Stimulated activated naive CD8-positive, alpha-beta T cell treated with anti-CD3 and anti-CD28 coated beads, Interleukin-15, Interleukin-2, amounts not matched to agents 100 ng/mL and 50 ng/mL, for 24 hours (primary cell): ENCODE results near the gene ZC3H13.

Source experiments
- H3K27ac Mint-ChIP-seq: one replicate; pipeline ENCODE4 v1.8.0; 2021; ENCODE audit warnings: mild to moderate bottlenecking, mixed read lengths
- H3K27me3 Mint-ChIP-seq: one replicate; pipeline ENCODE4 v1.8.0; 2021; ENCODE audit warnings: mixed read lengths
- H3K36me3 Mint-ChIP-seq: one replicate; pipeline ENCODE4 v1.8.0; 2021; ENCODE audit warnings: low read depth, mixed read lengths
- H3K4me1 Mint-ChIP-seq: one replicate; pipeline ENCODE4 v1.8.0; 2021; ENCODE audit warnings: low read depth, mixed read lengths
- H3K4me3 Mint-ChIP-seq: one replicate; pipeline ENCODE4 v1.8.0; 2021; ENCODE audit warnings: mild to moderate bottlenecking, mixed read lengths
- H3K9me3 Mint-ChIP-seq: one replicate; pipeline ENCODE4 v1.8.0; 2021; ENCODE audit warnings: mixed read lengths

ZC3H13 gene

DNA sequence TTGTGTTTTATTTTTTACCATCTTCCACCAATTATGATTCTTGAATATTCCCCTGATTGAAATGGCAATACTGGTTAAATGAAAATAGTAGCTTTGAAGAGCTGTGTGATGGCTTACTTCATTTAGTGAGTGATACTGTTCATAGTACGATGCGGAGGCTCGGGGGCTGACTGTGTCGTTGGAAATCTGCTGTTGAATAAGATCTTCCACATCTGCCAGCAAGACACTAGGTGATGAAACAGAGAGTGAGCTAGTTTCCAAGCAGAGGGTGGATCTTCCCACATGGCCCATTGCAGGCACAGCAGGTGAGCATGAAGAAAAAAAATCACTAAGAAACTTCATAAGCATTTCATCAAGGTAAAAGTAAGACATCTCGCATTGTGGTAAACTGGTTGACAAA lies 29.8 kb upstream of the ZC3H13 start:
- Mint-ChIP-seq H3K27me3 (no peaks in the 10 kb centered on the region), H3K4me3 (no peak overlapping the region), H3K4me1 (peaks cover 12% of the 10 kb centered on the region), H3K9me3 (no peaks in the 10 kb centered on the region), H3K27ac (no peak overlapping the region), H3K36me3 (no peaks in the 10 kb centered on the region)

GRCh38 chr13:46079770-46080169 lies 27.2 kb upstream of the ZC3H13 start:
- peaks cover 5% of the 10 kb centered on the region for H3K9me3 Mint-ChIP-seq
- H3K4me3 Mint-ChIP-seq, result no peak overlapping the region
- no peaks in the 10 kb centered on the region for H3K36me3 Mint-ChIP-seq
- H3K27ac Mint-ChIP-seq, result no peak overlapping the region
- peaks cover 4% of the 10 kb centered on the region for H3K27me3 Mint-ChIP-seq
- H3K4me1 Mint-ChIP-seq, result peaks cover 12% of the 10 kb centered on the region

DNA sequence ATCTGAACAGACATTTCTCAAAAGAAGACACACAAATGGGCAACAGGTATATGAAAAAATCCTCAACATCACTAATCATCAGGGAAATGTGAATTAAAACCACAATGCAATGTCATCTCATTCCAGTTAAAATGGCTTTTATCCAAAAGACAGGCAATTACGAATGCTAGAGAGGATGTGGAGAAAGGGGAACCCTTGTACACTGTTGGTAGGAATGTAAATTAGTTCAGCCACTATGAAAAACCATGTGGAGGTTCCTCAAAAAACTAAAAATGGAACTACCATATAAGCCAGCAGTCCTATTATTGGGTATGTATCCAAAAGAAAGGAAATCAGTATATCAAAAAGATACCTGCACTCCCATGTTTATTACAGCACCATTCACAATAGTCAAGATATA lies 24.7 kb upstream of the ZC3H13 start:
- Mint-ChIP-seq H3K4me3 (no peak overlapping the region), H3K27me3 (peaks cover 4% of the 10 kb centered on the region), H3K4me1 (peaks cover 12% of the 10 kb centered on the region), H3K36me3 (no peaks in the 10 kb centered on the region), H3K27ac (no peak overlapping the region), H3K9me3 (peaks cover 5% of the 10 kb centered on the region)

DNA sequence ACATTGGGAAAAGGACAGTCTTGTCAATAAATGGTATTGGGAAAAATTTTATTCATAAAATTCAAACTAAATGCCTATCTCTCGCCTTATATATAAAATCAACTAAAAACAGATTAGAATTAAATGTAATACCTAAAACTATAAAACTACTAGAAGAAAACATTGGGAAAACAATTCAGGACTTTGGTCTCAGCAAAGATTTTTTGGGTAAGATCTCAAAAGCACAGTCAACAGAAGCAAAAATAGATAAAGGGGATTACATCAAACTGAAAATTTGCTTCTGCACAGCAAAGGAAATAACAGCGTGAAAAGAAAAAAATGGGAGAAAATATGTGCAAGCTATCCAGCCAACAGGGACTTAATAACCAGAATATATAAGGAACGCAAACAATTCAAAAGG lies 24.3 kb upstream of the ZC3H13 start:
- no peaks in the 10 kb centered on the region for H3K36me3 Mint-ChIP-seq
- H3K27me3 Mint-ChIP-seq, result peaks cover 4% of the 10 kb centered on the region
- no peak overlapping the region for H3K27ac Mint-ChIP-seq
- H3K4me1 Mint-ChIP-seq, result peaks cover 12% of the 10 kb centered on the region
- no peak overlapping the region for H3K4me3 Mint-ChIP-seq
- peaks cover 5% of the 10 kb centered on the region for H3K9me3 Mint-ChIP-seq

GRCh38 chr13:46075811-46076210 lies 23.3 kb upstream of the ZC3H13 start:
- Mint-ChIP-seq H3K36me3 (no peaks in the 10 kb centered on the region), H3K4me1 (peaks cover 12% of the 10 kb centered on the region), H3K27me3 (peaks cover 4% of the 10 kb centered on the region), H3K9me3 (peaks cover 5% of the 10 kb centered on the region), H3K4me3 (no peak overlapping the region), H3K27ac (no peak overlapping the region)

DNA sequence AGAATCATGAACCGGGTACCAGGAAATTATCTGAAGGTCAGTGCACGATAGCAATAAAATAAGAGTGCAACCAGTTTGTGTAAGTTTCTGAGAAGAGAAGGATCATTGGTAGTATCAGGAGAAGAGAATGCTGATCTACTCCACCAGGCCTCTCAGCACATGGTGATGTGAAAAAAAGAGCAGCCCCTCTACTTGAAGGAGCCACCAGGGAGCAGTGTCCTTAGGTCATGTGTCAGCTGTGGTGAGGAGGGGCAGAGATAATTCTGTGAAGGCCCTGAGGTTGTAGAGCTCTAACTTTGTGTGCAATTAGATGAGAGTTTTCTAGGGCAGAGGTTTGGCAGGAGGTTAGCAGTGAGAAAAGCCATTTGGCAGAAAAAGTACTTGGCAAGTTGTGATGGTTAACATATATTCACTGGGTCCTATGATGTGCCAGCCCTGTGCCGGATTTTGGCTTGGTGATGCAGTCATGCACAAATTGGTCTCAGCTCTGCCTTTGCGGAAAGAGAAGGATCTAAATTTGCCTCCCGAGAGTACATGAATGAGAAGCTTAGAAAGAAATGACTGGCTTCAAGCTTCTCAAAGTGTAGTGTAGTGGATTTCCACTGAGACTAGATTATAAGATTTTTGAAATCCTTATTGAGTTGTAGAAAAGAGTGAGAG lies 19.2 kb upstream of the ZC3H13 start:
- H3K36me3 Mint-ChIP-seq, result no peaks in the 10 kb centered on the region
- H3K27me3 Mint-ChIP-seq, result peaks cover under 1% of the 10 kb centered on the region
- peaks cover under 1% of the 10 kb centered on the region for H3K9me3 Mint-ChIP-seq
- H3K27ac Mint-ChIP-seq, result no peak overlapping the region
- H3K4me3 Mint-ChIP-seq, result no peak overlapping the region
- no peaks in the 10 kb centered on the region for H3K4me1 Mint-ChIP-seq

DNA sequence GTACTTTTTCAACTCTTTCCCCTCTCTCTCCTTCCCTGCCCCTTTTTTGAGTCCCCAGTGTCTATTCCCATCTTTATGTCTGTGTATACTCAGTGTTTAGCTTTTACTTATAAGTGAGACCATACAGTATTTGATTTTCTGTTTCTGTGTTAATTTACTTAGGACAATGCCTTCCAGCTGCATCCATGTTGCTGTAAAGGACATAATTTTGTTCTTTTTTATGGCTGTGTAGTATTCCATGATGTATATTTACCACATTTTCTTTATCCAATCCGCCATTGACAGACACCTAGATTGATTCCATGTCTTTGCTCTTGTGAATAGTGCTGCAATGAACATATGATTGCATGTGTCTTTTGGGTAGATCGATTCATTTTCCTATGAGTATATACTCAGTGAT lies 10.7 kb upstream of the ZC3H13 start:
- Mint-ChIP-seq H3K9me3 (no peaks in the 10 kb centered on the region), H3K4me1 (no peaks in the 10 kb centered on the region), H3K36me3 (no peaks in the 10 kb centered on the region), H3K27ac (no peak overlapping the region), H3K27me3 (peaks cover 6% of the 10 kb centered on the region), H3K4me3 (no peak overlapping the region)

DNA sequence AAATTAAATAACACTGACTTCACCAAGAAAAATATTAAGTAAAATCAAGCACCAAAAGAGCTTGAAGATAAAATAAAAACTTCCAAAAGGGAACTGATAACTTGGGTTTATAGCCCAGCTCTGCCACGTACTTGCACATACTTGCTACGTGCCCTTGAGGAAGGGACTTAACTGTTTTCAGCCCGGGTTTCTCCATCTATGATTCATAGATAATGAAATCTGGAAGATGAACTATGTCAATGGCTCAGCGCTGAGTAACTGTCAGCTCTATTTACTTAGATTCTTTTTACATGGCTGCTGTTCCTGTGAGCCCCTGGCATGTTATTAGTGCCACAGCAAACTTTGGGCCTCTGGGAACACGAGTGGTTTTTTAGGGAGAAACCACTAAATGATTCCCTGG lies 9.6 kb upstream of the ZC3H13 start:
- Mint-ChIP-seq H3K4me3 (no peak overlapping the region), H3K4me1 (no peaks in the 10 kb centered on the region), H3K27me3 (peaks cover 6% of the 10 kb centered on the region), H3K27ac (no peak overlapping the region), H3K9me3 (no peaks in the 10 kb centered on the region), H3K36me3 (no peaks in the 10 kb centered on the region)

GRCh38 chr13:46059405-46059804 lies 6.9 kb upstream of the ZC3H13 start:
- H3K4me3 Mint-ChIP-seq, result no peak overlapping the region
- no peaks in the 10 kb centered on the region for H3K4me1 Mint-ChIP-seq
- no peak overlapping the region for H3K27ac Mint-ChIP-seq
- H3K27me3 Mint-ChIP-seq, result peaks cover 8% of the 10 kb centered on the region
- H3K9me3 Mint-ChIP-seq, result no peaks in the 10 kb centered on the region
- no peaks in the 10 kb centered on the region for H3K36me3 Mint-ChIP-seq

DNA sequence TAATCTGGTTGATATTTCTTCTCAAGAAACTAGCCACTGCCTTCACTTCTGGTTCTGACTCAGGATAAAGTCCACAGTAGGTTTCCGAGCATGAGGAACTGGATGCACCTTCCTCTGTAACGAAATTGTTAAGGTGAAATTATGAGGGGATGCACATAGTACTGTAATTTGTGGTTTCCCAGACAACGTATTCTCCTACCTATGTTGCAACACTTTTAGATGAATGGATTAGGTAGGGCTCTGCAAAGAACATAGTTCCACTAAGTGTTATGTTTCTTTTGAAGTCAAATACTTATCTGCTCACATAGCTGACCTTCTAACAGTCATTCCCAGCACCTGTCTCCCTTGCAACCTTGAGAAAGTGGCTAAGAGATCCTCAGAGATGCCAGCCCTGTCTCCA lies 5.7 kb upstream of the ZC3H13 start:
- no peak overlapping the region for H3K4me3 Mint-ChIP-seq
- H3K4me1 Mint-ChIP-seq, result peaks cover 5% of the 10 kb centered on the region
- H3K27me3 Mint-ChIP-seq, result peaks cover 12% of the 10 kb centered on the region
- H3K9me3 Mint-ChIP-seq, result no peaks in the 10 kb centered on the region
- no peak overlapping the region for H3K27ac Mint-ChIP-seq
- H3K36me3 Mint-ChIP-seq, result no peaks in the 10 kb centered on the region

GRCh38 chr13:46057256-46058015 lies 4.9 kb upstream of the ZC3H13 start:
- H3K36me3 Mint-ChIP-seq, result no peaks in the 10 kb centered on the region
- H3K27ac Mint-ChIP-seq, result no peak overlapping the region
- H3K9me3 Mint-ChIP-seq, result no peaks in the 10 kb centered on the region
- H3K4me1 Mint-ChIP-seq, result peaks cover 12% of the 10 kb centered on the region
- H3K27me3 Mint-ChIP-seq, result peaks cover 12% of the 10 kb centered on the region
- H3K4me3 Mint-ChIP-seq, result no peak overlapping the region

DNA sequence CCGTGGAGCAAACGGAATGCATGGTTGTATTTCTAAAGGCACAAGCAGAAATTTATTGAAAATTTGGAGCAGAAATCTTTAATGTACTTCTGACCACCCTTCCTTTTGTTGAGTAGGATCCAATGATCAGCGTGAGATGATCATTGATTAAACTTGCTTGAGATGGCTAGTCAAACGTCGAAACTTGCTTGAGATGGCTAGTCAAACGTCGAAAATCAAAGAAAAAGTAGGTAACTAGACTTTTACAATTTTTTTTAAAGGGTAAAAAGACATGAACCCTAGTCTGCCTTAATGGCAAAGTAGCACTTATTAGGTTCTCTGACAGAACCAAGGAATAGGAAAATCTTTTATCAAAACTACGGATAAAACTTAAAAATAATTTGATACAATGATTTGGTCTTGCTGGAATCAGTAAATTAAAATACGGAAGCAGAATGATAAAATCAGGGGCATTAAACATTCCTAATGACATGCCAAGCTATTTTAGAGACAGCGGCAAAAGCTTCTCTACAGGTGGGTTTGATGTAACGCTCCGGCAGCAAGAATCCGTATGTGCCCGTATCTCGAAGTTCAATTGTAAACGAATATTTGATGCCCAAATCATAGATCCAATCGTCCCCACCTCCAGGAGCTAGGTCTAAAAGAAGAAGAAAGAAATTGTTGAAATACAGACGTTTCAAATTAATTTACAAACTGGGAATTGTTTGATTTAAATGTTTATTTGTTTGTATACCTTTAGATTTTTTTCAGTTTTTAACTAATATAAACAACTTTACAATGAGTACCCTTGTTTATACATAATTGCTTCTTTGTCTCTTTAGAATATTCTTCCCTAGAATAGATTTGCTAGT lies 841 bp upstream of the ZC3H13 start:
- Mint-ChIP-seq H3K36me3 (no peaks in the 10 kb centered on the region), H3K27ac (peak overlapping the region; percentile 91), H3K4me1 (peaks cover 40% of the 10 kb centered on the region), H3K4me3 (peak overlapping the region; percentile 92), H3K27me3 (peaks cover 12% of the 10 kb centered on the region), H3K9me3 (no peaks in the 10 kb centered on the region)

DNA sequence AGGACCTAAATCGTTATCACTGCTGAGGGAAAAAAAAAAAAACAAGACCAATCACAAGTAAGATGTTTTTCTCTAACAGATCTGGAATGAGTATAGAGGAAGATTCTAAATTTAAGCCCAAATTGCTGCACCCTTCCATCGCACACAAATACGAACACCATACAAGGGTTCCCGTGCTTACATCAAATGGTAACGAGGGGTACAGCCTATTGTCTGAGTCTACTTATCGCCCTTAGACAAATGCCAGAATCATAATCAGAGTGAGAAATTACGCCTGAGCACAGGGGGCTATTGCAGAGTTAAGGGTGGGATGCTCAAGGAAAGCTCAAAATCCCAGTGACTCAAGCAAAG lies 603 bp downstream of the ZC3H13 start:
- H3K27ac Mint-ChIP-seq, result peak overlapping the region; percentile 91
- H3K4me1 Mint-ChIP-seq, result peaks cover 47% of the 10 kb centered on the region
- peaks cover 12% of the 10 kb centered on the region for H3K27me3 Mint-ChIP-seq
- peak overlapping the region; percentile 92 for H3K4me3 Mint-ChIP-seq
- no peaks in the 10 kb centered on the region for H3K9me3 Mint-ChIP-seq
- no peaks in the 10 kb centered on the region for H3K36me3 Mint-ChIP-seq

GRCh38 chr13:46050771-46051170 lies 1.8 kb downstream of the ZC3H13 start:
- peaks cover 53% of the 10 kb centered on the region for H3K4me1 Mint-ChIP-seq
- H3K36me3 Mint-ChIP-seq, result no peaks in the 10 kb centered on the region
- no peak overlapping the region for H3K27ac Mint-ChIP-seq
- peaks cover 8% of the 10 kb centered on the region for H3K27me3 Mint-ChIP-seq
- H3K9me3 Mint-ChIP-seq, result no peaks in the 10 kb centered on the region
- peak overlapping the region; percentile 92 for H3K4me3 Mint-ChIP-seq

DNA sequence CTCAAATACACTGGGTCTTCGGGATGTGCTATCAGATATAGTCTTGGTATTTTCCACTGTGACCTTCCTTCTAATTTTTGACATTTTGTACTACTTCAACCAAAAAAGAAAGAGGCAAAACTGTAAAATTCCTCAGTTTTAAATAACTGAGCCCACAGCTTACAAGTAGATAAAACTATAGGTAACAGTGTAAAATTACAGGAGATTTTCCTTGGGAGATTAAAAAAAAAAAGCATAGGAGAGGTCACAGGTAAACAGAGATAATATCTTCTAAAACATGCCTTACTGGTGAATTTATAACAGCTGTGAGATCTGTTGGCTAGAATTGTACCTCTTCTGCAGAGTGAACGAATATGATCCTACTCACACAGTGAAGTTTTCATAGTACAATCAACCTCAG lies 7.1 kb downstream of the ZC3H13 start:
- Mint-ChIP-seq H3K27me3 (no peaks in the 10 kb centered on the region), H3K27ac (no peak overlapping the region), H3K36me3 (peaks cover 29% of the 10 kb centered on the region), H3K9me3 (no peaks in the 10 kb centered on the region), H3K4me1 (peaks cover 38% of the 10 kb centered on the region), H3K4me3 (no peak overlapping the region)
